OCI-LY3 (cell line): ENCODE results near the gene CCDC12.

Experiments used
- EZH2phosphoT487 ChIP-seq: fragments of 200-600 bp; shearing (Covaris generic); IDR thresholded peaks from 2 replicates; pipeline ENCODE4 v1.6.1; 2018; ENCODE audit warnings: antibody characterized with exemption, mixed run types, low read depth
- TF ChIP-seq, protein P1 (sequence below): fragments of 200-600, 300-600 bp; sonication (generic); IDR thresholded peaks from 2 replicates; pipeline ENCODE4 v1.5.1; 2014; ENCODE audit warnings: antibody characterized with exemption, low read length, low read depth

DNA sequence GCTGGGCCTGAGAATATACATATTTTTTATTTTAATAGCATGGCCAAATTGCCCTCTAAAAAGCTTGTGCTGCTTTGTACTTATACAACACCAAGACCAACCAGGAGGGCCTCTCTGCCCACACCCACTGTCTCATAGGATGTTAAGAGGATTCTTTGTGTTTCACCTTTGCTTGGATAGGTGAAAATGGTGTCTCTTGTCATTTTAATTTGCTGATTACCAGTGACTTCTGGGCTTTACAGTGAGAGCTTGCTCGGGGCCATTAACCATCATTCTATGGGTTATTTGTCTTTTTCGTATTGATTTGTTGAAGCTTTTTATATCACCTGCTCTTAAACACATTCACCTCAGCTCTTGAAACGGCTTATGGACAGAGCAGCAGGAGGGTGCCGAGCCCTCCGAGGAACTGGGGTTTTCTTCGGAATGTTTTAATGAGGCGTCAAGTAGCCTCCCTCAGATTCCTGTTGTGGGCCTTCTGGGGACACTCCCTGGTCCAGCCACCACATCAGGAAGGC, 88.5 kb downstream of the CCDC12 start:
- TF ChIP-seq, protein P1, sequence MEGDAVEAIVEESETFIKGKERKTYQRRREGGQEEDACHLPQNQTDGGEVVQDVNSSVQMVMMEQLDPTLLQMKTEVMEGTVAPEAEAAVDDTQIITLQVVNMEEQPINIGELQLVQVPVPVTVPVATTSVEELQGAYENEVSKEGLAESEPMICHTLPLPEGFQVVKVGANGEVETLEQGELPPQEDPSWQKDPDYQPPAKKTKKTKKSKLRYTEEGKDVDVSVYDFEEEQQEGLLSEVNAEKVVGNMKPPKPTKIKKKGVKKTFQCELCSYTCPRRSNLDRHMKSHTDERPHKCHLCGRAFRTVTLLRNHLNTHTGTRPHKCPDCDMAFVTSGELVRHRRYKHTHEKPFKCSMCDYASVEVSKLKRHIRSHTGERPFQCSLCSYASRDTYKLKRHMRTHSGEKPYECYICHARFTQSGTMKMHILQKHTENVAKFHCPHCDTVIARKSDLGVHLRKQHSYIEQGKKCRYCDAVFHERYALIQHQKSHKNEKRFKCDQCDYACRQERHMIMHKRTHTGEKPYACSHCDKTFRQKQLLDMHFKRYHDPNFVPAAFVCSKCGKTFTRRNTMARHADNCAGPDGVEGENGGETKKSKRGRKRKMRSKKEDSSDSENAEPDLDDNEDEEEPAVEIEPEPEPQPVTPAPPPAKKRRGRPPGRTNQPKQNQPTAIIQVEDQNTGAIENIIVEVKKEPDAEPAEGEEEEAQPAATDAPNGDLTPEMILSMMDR = no peak
- TF ChIP-seq EZH2phosphoT487 = no peak
